ENCODE results near the gene INTS4.
"Not testable (repeated sequence)": the region's sequence is repeated elsewhere in the genome, so short reads cannot be mapped to it uniquely, and the experiment has no call there.

The INTS4 gene

DNA sequence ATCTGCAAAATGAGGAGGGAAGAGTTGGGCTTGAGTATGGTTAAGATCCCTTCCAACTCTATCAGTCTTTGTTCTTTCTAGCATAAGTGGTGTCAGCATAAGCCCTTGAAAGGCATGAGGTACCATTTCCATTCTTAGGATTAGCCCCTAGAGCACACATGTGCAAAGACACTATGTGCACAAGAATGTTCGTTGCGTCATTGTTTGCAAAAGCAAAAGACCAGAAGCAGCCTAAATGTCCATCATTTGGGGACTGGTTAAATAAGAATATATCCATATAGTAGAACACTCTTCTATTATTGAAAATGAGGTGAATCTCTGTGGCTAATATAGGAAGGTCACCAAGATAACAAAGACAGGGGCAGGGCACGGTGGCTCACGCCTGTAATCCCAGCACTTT lies 38.6 kb upstream of the INTS4 start:
- DNase-seq (ENCODE audit: low spot score), result no peak
- in situ Hi-C loops (cut with MboI; ENCODE audit: low pct_unique_long_range_greater_than_20kb, low sequenced_read_pairs, unreplicated experiment), result no loop called here
- TF ChIP-seq, protein P1, sequence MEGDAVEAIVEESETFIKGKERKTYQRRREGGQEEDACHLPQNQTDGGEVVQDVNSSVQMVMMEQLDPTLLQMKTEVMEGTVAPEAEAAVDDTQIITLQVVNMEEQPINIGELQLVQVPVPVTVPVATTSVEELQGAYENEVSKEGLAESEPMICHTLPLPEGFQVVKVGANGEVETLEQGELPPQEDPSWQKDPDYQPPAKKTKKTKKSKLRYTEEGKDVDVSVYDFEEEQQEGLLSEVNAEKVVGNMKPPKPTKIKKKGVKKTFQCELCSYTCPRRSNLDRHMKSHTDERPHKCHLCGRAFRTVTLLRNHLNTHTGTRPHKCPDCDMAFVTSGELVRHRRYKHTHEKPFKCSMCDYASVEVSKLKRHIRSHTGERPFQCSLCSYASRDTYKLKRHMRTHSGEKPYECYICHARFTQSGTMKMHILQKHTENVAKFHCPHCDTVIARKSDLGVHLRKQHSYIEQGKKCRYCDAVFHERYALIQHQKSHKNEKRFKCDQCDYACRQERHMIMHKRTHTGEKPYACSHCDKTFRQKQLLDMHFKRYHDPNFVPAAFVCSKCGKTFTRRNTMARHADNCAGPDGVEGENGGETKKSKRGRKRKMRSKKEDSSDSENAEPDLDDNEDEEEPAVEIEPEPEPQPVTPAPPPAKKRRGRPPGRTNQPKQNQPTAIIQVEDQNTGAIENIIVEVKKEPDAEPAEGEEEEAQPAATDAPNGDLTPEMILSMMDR (IDR thresholded peaks at IDR 0.05; ENCODE audit: extremely low read depth, insufficient read depth, missing control alignments), result no peak

DNA sequence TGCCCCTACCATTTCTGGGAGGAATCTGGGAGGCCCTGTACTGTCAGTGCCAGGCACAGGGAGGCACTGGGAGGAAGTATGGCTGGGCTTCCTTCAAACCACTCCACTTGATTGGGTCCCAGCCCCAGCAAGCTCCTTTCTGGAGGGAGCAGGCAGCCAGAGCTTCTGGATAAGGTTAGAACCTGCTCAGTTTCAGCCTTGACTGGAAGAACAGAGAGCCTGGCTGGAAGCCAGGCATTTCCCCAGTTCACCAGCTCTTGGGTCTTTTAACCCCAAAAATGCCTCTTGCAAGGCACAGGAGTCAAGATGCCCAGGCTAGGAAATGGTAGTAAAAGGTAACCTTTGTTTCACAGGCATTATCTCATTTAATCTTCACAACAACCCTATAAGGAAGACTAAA lies 37.6 kb upstream of the INTS4 start:
- TF ChIP-seq, protein P1 (IDR thresholded peaks at IDR 0.05; ENCODE audit: extremely low read depth, insufficient read depth, missing control alignments), result no peak
- no peak for DNase-seq (ENCODE audit: low spot score)
- in situ Hi-C loops (cut with MboI; ENCODE audit: low pct_unique_long_range_greater_than_20kb, low sequenced_read_pairs, unreplicated experiment), result no loop called here

DNA sequence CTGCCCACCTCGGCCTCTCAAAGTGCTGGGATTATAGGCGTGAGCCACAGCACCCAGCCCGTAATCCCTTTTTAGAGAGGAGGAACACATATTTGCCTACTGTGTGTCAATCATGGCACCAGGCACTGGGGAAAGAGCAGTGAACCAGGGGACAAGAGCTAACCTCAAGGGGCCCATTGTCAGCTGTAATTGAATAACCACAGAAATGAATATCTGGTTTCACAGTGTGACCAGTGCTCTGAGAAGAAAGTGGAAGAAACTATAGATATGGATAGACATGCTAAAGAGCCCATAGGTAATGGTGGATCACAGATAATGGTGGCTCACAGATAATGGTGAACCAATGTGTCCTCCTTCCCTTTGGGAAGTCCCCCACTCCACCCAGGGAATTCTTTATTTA lies 37.2 kb upstream of the INTS4 start:
- in situ Hi-C loops (cut with MboI; ENCODE audit: low pct_unique_long_range_greater_than_20kb, low sequenced_read_pairs, unreplicated experiment), result no loop called here
- TF ChIP-seq, protein P1 (IDR thresholded peaks at IDR 0.05; ENCODE audit: extremely low read depth, insufficient read depth, missing control alignments), result no peak
- DNase-seq (ENCODE audit: low spot score), result no peak

DNA sequence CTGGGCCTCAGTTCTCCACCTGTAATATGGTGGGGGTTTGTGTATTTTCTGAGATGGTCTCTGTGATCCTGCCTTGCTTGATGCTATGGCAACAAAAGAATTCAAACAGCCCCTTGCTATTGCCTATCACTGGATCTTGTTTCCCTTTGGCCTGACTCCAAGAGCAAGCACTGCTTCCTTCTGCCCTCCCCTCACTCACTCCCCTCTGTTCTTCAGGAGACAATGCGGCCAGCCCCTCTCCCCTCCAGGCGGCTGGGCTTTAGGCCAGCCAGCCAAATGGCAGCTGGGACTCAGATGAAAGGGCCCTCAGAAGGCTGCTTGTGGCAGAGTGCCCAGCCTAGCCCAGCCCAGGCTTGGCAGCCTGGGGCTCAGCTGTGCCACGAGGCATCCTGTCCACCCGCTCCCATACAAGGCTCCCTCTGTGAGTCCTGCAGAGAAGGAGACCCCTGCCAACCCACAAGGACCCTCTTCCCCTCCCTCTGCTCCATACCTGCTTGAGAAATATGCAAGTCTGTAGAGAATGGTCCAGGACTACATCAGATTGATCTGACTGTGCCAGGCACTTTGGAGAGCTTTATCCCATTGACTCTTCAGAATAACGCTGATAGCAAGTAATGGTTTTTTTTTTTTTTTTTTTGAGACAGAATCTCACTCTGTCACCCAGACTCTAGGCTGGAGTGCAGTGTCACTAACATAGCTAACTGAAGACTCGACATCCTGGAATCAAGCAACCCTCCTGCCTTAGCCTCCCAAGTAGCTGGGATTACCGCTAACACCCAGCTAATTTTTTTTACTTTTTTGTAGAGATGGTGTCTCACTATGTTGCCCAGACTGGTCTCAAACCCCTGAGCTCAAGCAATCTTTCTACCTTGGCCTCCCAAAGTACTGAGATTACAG lies 36.2 kb upstream of the INTS4 start:
- TF ChIP-seq, protein P1 (IDR thresholded peaks at IDR 0.05; ENCODE audit: extremely low read depth, insufficient read depth, missing control alignments), result no peak
- no peak for DNase-seq (ENCODE audit: low spot score)
- in situ Hi-C loops (cut with MboI; ENCODE audit: low pct_unique_long_range_greater_than_20kb, low sequenced_read_pairs, unreplicated experiment), result no loop called here

DNA sequence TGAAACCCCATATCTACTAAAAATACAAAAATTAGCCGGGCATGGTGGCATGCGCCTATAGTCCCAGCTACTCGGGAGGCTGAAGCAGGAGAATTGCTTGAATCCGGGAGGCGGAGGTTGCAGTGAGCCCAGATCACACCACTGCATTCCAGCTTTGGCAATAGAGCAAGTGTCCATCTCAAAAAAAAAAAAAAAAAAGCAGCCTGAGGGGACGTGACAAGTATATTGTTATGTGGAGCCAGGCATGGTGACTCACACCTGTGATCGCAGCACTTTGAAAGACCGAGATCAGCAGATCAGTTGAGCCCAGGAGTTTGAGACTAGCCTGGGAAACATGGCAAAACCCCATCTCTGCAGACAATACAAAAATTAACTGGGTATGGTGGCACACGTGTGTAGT lies 34.0 kb upstream of the INTS4 start:
- DNase-seq (ENCODE audit: low spot score); in situ Hi-C loops (cut with MboI; ENCODE audit: low pct_unique_long_range_greater_than_20kb, low sequenced_read_pairs, unreplicated experiment): not testable (repeated sequence)

DNA sequence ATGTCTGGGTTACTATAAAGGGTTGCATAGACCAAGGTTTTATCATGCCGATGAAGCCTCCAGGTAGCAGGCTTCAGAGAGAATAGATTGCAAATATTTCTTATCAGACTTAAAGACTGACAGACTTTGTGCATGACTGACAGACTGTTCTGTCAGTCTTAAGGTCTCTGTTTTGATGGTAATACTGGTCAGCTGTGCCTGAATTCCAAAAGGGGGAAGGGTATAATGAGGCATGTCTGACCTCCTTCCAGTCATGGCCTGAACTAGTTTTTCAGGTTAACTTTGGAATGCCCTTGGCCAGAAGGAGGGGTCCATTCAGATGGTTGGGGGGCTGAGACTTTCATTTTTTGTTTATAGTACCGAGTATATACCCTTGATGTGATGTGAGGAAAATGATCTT lies 33.3 kb upstream of the INTS4 start:
- in situ Hi-C loops (cut with MboI; ENCODE audit: low pct_unique_long_range_greater_than_20kb, low sequenced_read_pairs, unreplicated experiment), result no loop called here
- no peak for DNase-seq (ENCODE audit: low spot score)
- TF ChIP-seq, protein P1 (IDR thresholded peaks at IDR 0.05; ENCODE audit: extremely low read depth, insufficient read depth, missing control alignments), result no peak

- in situ Hi-C loops (cut with MboI; ENCODE audit: low pct_unique_long_range_greater_than_20kb, low sequenced_read_pairs, unreplicated experiment), result no loop called here
- TF ChIP-seq, protein P1 (IDR thresholded peaks at IDR 0.05; ENCODE audit: extremely low read depth, insufficient read depth, missing control alignments), result no peak
- DNase-seq (ENCODE audit: low spot score), result no peak
Observed at GRCh38 chr11:78025378-78025777, 30.9 kb upstream of the INTS4 start.

Measured in GM13977 (cell line).